HG03175 (cell line): ENCODE data around the gene IL17D.
"Not testable (repeated sequence)": the region's sequence is repeated elsewhere in the genome, so short reads cannot be mapped to it uniquely, and the experiment has no call there.

ENCODE experiments used
- ATAC-seq: cut with Tn5 transposase; IDR thresholded peaks from one replicate; pipeline ENCODE4 v1.9.1; 2021; ENCODE audit warnings: mild to moderate bottlenecking, moderate library complexity; ENCODE audit not compliant: unreplicated experiment

IL17D gene

DNA sequence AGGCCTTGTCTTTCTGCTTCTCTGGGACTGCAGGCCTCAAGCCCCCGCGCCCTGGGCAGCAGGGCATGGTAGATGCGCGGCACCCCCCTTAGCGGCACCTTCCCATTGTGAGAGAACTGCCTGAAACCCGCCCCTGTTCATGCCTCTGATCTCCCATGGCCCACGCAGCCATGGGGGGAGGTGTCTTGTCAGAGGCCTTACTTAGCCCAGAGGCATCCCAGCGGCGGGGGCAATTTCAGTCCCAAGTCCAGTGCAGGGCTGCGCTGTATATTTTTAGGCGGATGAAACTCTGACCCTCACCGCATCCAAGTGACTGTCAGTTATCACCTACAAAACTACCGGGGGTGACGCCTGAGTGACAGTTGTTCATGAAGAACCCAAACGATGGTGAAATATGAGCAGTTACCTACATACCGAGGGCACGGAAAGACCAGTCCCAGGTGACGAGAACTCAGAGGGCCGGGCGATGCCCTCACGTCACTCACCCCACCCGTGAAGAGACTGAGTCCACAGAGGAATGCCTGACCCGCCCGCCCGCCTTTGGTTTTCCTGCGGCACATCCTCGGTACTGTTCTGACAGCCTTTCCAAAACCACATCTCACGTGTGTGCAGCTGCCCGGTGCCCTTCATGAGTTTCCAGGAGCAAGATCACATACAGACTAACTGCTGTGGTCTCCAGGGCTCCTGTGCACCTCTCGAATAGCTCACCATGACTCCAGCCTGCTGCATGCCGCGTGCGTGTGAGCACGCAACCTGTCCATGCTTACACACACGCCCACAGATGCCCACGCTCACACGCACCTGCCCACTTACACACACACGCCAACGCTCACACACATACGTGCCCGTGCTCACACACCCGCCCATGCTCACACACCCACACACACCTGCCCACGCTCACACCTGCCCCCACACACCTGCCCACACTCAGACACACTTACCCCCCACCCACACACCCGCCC is 14.4 kb downstream of the IL17D start:
- no peak for ATAC-seq

DNA sequence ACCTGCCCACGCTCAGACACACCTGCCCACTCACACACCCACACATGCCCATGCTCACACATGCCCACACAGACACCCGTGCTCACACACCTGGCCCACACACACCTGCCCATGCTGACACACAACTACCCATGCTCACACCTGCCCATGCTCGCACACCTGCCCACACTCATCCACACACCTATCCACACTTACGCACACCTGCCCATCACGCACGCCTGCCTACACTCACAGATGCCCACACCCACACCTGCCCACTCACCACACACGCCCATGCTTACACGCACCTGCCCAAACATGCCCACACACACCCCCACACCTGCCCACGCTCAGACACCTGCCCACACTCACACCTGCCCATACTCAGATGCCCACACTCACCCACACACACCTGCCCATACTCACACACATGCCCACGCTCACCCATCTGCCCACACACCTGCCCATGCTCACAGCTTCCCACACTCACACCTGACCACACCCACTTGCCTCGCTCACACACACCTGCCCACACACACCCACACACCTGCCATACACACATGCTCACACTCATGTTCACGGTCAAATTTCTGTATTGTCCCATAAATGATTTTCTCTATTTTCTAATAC is 15.6 kb downstream of the IL17D start:
- ATAC-seq: no peak

DNA sequence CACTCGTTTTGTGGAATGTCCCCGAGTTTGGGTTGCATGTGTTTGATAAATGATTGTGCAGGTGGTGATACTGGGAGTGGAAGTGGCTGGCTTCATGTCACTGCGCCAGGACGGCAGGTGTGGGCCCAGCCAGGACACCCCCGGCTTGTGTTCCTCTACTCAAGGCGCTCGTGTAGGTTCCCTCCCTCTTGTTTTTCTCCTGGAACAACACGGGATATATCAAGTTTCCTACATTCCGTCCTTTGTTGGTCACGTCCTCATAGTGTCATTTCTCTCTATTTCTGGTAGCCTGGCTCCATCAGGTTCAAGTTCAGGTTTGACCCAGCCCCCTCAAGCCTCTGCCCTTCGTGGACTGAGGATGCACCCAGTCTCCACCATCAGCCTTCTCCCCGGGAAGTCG is 16.3 kb downstream of the IL17D start:
- ATAC-seq: no peak

DNA sequence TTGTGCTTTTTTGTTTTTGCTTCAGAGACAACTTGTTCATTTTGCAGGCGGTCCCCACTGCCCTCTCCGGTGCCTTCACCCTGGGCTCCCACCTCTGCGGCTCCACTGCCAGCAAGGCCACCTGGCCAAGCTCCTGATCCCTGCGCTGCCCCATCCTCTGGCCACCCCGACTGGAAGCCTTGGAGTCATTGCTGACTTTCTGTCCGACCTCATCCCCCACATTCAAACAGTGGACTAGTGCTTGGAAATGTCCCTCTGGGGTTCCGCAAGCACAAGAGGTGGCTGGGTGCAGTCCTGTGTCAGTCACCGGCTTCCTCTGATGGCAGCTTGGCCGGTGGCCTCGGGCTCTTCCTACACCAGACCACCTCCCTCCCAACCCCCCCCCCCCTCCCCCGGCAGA is 17.0 kb downstream of the IL17D start:
- ATAC-seq: no peak

- ATAC-seq: no peak
These were observed 17.6 kb downstream of the IL17D start for GRCh38 chr13:20721058-20721453.

GRCh38 chr13:20721454-20722357 is 18.2 kb downstream of the IL17D start:
- ATAC-seq: no peak

- no peak for ATAC-seq
These were observed 24.4 kb downstream of the IL17D start for GRCh38 chr13:20727856-20728255.

- no peak for ATAC-seq
These were observed 25.2 kb downstream of the IL17D start for GRCh38 chr13:20728579-20729311.

GRCh38 chr13:20729633-20730585 is 26.4 kb downstream of the IL17D start:
- ATAC-seq: no peak

DNA sequence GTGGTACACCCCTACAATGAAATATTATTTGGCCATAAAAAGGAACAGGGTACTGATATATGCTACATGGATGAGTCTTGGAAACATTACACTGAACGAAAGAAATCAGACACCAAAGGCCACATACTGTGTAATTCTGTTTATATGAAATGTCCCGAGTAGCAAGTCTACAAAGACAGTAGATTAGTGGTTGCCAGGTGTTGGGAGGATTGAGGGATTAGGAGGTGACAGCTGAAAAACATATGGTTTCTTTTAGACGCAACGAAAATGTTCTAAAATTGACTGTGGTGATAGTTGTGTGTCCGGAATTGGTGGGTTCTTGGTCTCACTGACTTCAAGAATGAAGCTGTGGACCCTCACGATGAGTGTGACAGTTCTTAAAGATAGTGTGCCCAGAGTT is 35.1 kb downstream of the IL17D start:
- no peak for ATAC-seq

GRCh38 chr13:20740021-20740420 is 36.5 kb downstream of the IL17D start:
- ATAC-seq: no peak

DNA sequence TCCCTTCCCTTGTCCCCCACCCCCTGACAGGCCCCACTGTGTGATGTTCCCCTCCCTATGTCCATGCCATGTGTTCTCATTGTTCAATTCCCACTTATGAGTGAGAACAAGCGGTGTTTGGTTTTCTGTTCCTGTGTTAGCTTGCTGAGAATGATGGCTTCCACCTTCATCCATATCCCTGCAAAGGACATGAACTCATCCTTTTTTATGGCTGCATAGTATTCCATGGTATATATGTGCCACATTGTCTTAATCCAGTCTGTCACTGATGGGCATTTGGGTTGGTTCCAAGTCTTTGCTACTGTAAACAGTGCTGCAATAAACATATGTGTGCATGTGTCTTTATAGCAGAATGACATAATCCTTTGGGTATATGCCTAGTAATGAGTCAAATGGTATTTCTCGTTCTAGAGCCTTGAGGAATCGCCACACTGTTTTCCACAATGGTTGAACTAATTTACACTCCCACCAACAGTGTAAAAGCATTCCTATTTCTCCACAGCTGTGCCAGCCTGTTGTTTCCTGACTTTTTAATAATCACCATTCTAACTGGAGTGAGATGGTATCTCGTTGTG is 40.4 kb downstream of the IL17D start:
- not testable (repeated sequence) for ATAC-seq

- no peak for ATAC-seq
These were observed 45.9 kb downstream of the IL17D start for GRCh38 chr13:20749377-20749776.

DNA sequence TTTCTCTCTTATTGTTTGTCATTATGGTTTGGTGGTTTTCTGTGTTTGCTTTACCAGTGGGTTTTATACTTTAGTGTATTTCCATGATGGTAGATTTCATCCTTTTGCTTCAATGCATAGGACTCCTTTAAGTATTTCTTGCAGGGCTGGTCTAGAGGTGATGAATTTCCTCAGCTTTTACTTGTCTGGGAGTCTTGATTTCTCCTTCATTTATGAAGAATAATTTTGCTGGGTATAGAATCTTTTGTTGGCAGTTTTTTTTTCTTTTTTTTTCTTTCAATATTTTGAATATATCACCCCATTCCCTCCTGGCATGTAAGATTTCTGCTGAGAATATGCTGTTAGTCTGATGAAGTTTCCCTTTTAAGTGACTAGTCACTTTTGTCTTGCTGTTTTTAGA is 50.5 kb downstream of the IL17D start:
- no peak for ATAC-seq

- ATAC-seq: no peak
These were observed 57.4 kb downstream of the IL17D start for GRCh38 chr13:20760872-20761271.

- no peak for ATAC-seq
These were observed 63.9 kb downstream of the IL17D start for GRCh38 chr13:20767309-20767943.

GRCh38 chr13:20769091-20769490 is 65.6 kb downstream of the IL17D start:
- no peak for ATAC-seq

DNA sequence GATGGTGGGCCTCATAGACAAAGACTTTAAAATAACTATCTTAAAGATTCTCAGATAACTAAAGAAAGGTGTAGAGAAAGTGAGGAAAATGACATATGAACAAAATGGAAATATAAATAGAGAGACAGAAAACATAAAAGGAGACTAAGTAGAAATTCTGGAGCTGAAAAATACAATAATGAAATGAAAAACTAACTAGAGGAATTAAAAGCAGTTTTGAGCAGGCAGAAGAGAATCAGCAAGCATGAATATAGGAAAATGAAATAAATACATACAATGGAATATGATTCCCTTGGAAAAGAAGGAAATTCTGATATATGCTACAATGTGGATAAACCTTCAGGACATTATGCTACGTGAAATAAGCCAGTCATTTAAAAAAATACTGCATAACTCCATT is 66.3 kb downstream of the IL17D start:
- ATAC-seq: no peak
